HepG2 (cell line): ENCODE data around the gene LRSAM1. TPM values are rescaled to one million over a fixed set of nuclear protein-coding genes. Genes with fewer than 3 reads are reported as not detected.

Experiments used
- ATF2 ChIP-seq: sonication (generic); formaldehyde crosslinking; IDR thresholded peaks from 2 replicates; pipeline ENCODE4 v1.4.0; 2020; ENCODE audit warnings: missing genetic modification reagents
- HNRNPLL ChIP-seq: fragments of 200-400 bp; formaldehyde crosslinking; IDR thresholded peaks from 2 replicates; pipeline ENCODE4 v1.6.1; 2017; ENCODE audit warnings: mild to moderate bottlenecking, low read depth, low read length; ENCODE audit not compliant: poor library complexity, severe bottlenecking
- MATR3 ChIP-seq: sonication (generic); formaldehyde crosslinking; IDR thresholded peaks from 2 replicates; pipeline ENCODE4 v1.4.0; 2020; ENCODE audit warnings: missing genetic modification reagents
- MYNN ChIP-seq: sonication (generic); formaldehyde crosslinking; IDR thresholded peaks from 2 replicates; pipeline ENCODE4 v1.4.0; 2020; ENCODE audit warnings: mild to moderate bottlenecking, low read depth, missing genetic modification reagents
- PCBP2 ChIP-seq: fragments of 200-400 bp; formaldehyde crosslinking; optimal IDR thresholded peaks from 2 replicates; pipeline ENCODE3; 2018; ENCODE audit warnings: low read length, low read depth; ENCODE audit not compliant: poor library complexity, severe bottlenecking
- PHF8 ChIP-seq: sonication (generic); formaldehyde crosslinking; IDR thresholded peaks from 2 replicates; pipeline ENCODE4 v1.5.0; 2020; ENCODE audit warnings: missing genetic modification reagents
- PRDM10 ChIP-seq: sonication (generic); formaldehyde crosslinking; IDR thresholded peaks from 2 replicates; pipeline ENCODE4 v1.4.0; 2020; ENCODE audit warnings: low read depth, missing genetic modification reagents
- RAD21 ChIP-seq: fragments of 450-650 bp; formaldehyde crosslinking; IDR thresholded peaks from 2 replicates; pipeline ENCODE4 v1.5.0; 2020; ENCODE audit warnings: mild to moderate bottlenecking
- RELA ChIP-seq: sonication (generic); formaldehyde crosslinking; IDR thresholded peaks from 2 replicates; pipeline ENCODE4 v1.4.0; 2020; ENCODE audit warnings: missing genetic modification reagents
- SIX4 ChIP-seq: sonication (generic); formaldehyde crosslinking; IDR thresholded peaks from 2 replicates; pipeline ENCODE4 v1.4.0; 2020; ENCODE audit warnings: missing genetic modification reagents
- SP4 ChIP-seq: sonication (generic); formaldehyde crosslinking; IDR thresholded peaks from 2 replicates; pipeline ENCODE4 v1.8.1; 2023; ENCODE audit warnings: mild to moderate bottlenecking, missing genetic modification reagents
- STAG1 ChIP-seq: sonication (generic); formaldehyde crosslinking; IDR thresholded peaks from 2 replicates; pipeline ENCODE4 v1.4.0; 2020; ENCODE audit warnings: missing genetic modification reagents
- ZMYM2 ChIP-seq: sonication (generic); formaldehyde crosslinking; IDR thresholded peaks from 2 replicates; pipeline ENCODE4 v1.8.0; 2022; ENCODE audit warnings: mild to moderate bottlenecking, missing genetic modification reagents
- ZNF207 ChIP-seq: fragments of 450-650 bp; IDR thresholded peaks from 2 replicates; pipeline ENCODE4 v1.6.1; 2016; ENCODE audit warnings: antibody characterized with exemption, borderline replicate concordance
- ZNF337 ChIP-seq: sonication (generic); formaldehyde crosslinking; IDR thresholded peaks from 2 replicates; pipeline ENCODE4 v1.5.1; 2020; ENCODE audit warnings: missing genetic modification reagents, low read depth, mild to moderate bottlenecking, borderline replicate concordance
- ZNF367 ChIP-seq: sonication (generic); formaldehyde crosslinking; IDR thresholded peaks from 2 replicates; pipeline ENCODE4 v1.4.0; 2020; ENCODE audit warnings: missing genetic modification reagents, borderline replicate concordance
- ZNF510 ChIP-seq: sonication (generic); formaldehyde crosslinking; IDR thresholded peaks from 2 replicates; pipeline ENCODE4 v1.4.0; 2020; ENCODE audit warnings: low read depth, mild to moderate bottlenecking, missing genetic modification reagents
- ZNF546 ChIP-seq: sonication (generic); formaldehyde crosslinking; conservative IDR thresholded peaks from 2 replicates; pipeline ENCODE4 v1.8.1; 2023; ENCODE audit warnings: mild to moderate bottlenecking, missing genetic modification reagents
- ZNF552 ChIP-seq: sonication (generic); formaldehyde crosslinking; IDR thresholded peaks from 2 replicates; pipeline ENCODE4 v1.9.0; 2022; ENCODE audit warnings: missing genetic modification reagents, mild to moderate bottlenecking, borderline replicate concordance
- ZNF746 ChIP-seq: sonication (generic); formaldehyde crosslinking; IDR thresholded peaks from 2 replicates; pipeline ENCODE4 v1.8.0; 2022; ENCODE audit warnings: mild to moderate bottlenecking, missing genetic modification reagents
- ZNF781 ChIP-seq: sonication (generic); formaldehyde crosslinking; IDR thresholded peaks from 2 replicates; pipeline ENCODE4 v1.5.1; 2020; ENCODE audit warnings: borderline replicate concordance, mild to moderate bottlenecking, missing genetic modification reagents; ENCODE audit errors: not compliant biosample characterization
- ZNF83 ChIP-seq: sonication (generic); formaldehyde crosslinking; IDR thresholded peaks from 2 replicates; pipeline ENCODE4 v1.4.0; 2020; ENCODE audit warnings: missing genetic modification reagents, mild to moderate bottlenecking, borderline replicate concordance
- ZNF841 ChIP-seq: sonication (generic); formaldehyde crosslinking; IDR thresholded peaks from 2 replicates; pipeline ENCODE4 v1.8.1; 2023; ENCODE audit warnings: missing genetic modification reagents, borderline replicate concordance
- ZSCAN12 ChIP-seq: sonication (generic); formaldehyde crosslinking; IDR thresholded peaks from 2 replicates; pipeline ENCODE4 v1.9.0; 2021; ENCODE audit warnings: mild to moderate bottlenecking, missing genetic modification reagents
- polyA plus RNA-seq, 8 experiments: library from polyadenylated mRNA; depleted of rRNA in 3 of 8; stranded (reverse) in 7 of 8; unstranded in 1 of 8; fragments of >200 nt; fragmentation: Illumina TruSeq in 4 of 8; extraction: Trizol in 4 of 8; gene quantifications; 2 replicates each; pipeline versions ENCODE4 v1.2.1 to v1.2.3, GENCODE V29; 2011 to 2016; ENCODE audit warnings: low read depth in 4 of 8, missing spikeins in 1 of 8, mixed read lengths in 1 of 8; ENCODE audit not compliant: insufficient read depth in 1 of 8
- total RNA-seq, 5 experiments: library from RNA; depleted of rRNA; stranded (reverse); fragments of >200 nt; fragmentation: Illumina TruSeq; extraction: Trizol; gene quantifications; 2 replicates each; pipeline ENCODE4 v1.2.3, GENCODE V29; 2016; ENCODE audit warnings: low read depth in 1 of 5

LRSAM1 gene
- total and polyA plus RNA-seq, 2 of the 13 experiments (the other 11 are each of a cell fraction or from before 2014, with no cell fraction given) = 8.7 to 10.2 TPM

- TF ChIP-seq ZNF337 (CRISPR knock-in tag) (no peak), ZNF552 (CRISPR knock-in tag) (no peak), ZNF746 (peak; percentile 6; the same call in 1 of the 2 replicates), MYNN (CRISPR knock-in tag) (no peak), SIX4 (CRISPR knock-in tag) (0 out of 2 replicates have a peak, but pooled peaks have one; percentile 6), HNRNPLL (no peak), ZNF841 (CRISPR knock-in tag) (no peak), SP4 (no peak), PHF8 (CRISPR knock-in tag) (no peak; the same call in 1 of the 2 replicates), ZNF781 (CRISPR knock-in tag) (no peak), ZNF546 (0 out of 2 replicates have a peak, but pooled peaks have one; percentile 44), RAD21 (no peak; the same call in 1 of the 2 replicates), ZNF510 (CRISPR knock-in tag) (no peak; the same call in 1 of the 2 replicates), ZNF207 (no peak), PCBP2 (no peak), MATR3 (CRISPR knock-in tag) (no peak), ZNF83 (CRISPR knock-in tag) (0 out of 2 replicates have a peak, but pooled peaks have one; percentile 37), RELA (CRISPR knock-in tag) (no peak), ZSCAN12 (no peak), ZNF367 (CRISPR knock-in tag) (no peak), STAG1 (CRISPR knock-in tag) (no peak), ZMYM2 (CRISPR knock-in tag) (no peak; the same call in 1 of the 2 replicates), ATF2 (CRISPR knock-in tag) (no peak), PRDM10 (peak; percentile 82)
These were observed 94.2 kb downstream of the LRSAM1 start (continued) for GRCh38 chr9:127545196-127546124.
